Fibroblast of upper back skin (primary cell): ENCODE results near the gene DPEP3.
"Not testable (repeated sequence)": the region's sequence is repeated elsewhere in the genome, so short reads cannot be mapped to it uniquely, and the experiment has no call there.

Experiments used
- DNase-seq: peaks from one replicate; pipeline ENCODE4 v3.0.0-alpha.2; 2013

The DPEP3 gene

DNA sequence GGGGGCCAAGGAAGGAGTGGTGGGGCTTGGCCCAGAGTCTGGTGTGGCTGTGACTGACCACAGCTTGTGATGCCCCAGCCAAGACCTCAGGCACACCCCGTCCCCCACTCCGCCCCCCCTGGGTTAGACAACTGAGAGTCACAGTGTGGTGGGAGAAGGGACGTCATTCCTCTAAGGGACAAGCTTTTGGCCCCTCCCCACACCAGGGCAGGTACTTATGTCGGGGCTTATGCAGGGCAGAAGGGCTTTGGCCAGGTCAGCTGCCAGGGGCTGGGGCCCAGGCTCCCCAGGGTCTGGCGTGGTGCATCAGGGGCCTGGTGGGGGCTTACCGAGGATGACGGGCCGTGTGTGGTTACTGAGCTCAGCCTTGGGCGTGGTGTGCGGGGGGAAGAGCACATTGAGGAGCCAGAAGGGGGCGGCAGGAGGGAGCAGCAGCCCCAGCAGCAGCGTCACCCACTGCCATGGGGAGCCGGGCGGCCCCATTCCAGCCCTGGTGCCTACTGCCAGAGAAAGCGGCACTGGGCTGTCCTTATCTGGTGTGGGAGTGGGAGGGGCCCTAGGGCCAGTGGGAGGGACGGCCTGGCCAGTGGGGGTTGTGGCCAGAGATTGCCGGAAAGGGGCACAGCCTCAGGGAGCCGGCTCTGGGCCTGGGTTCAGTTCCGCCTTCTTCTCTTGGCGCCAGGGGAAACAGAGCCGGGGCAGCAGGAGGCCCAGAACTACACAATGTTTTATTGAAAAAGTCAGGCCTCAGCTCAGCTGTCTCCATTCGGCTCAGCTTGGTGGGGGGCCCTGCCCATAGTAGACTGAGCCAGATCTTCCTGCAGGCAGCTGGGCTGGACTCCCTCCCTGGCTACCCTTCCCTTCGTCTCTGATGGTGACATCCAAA, 36.4 kb downstream of the DPEP3 start, which contains the start of gene LCAT:
TSS of gene LCAT (minus strand) at position 502 of the 886 bp plus-strand sequence. CDS start at position 483, 19 bp downstream.
- DNase-seq = no peak

- DNase-seq = no peak
Observed at GRCh38 chr16:67943256-67943618, 37.1 kb downstream of the DPEP3 start.

GRCh38 chr16:67942510-67943255, 37.6 kb downstream of the DPEP3 start:
- DNase-seq = no peak

DNA sequence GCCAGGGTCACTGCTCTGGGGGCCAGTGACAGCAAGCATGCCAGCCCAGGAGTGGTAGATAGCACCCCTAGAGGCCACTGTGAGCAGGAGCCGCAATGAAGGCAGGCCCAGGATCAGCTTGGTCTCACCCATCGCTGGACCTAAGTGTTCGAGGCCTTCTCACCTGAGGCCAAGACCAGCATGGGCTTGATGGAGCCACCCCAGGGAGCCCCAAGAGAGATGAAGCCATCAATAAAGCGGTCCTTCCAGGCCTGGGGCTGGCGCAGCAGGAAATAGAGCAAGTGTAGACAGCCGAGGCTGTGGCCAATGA, 38.1 kb downstream of the DPEP3 start:
- DNase-seq = no peak

GRCh38 chr16:67941469-67942199, 38.7 kb downstream of the DPEP3 start:
- DNase-seq = no peak

- DNase-seq = no peak
Observed at GRCh38 chr16:67940446-67941089, 39.7 kb downstream of the DPEP3 start.

GRCh38 chr16:67939507-67940445, 40.5 kb downstream of the DPEP3 start:
- DNase-seq = no peak

DNA sequence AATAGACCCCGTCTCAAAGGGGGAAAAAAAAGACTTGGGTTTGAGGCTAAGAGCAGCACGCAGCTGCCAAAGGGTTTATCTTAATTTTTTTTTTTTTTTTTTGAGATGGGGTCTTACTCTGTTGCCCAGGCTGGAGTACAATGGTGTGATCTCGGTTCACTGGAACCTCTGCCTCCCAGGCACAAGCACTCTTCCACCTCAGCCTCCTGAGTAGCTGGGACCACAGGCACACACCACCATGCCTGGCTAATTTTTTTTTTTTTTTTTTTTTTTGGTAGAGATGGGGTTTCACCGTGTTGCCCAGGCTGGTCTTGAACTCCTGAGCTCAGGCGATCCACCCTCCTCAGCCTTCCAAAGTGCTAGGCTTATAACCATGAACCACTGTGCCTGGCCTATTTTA, 42.6 kb downstream of the DPEP3 start:
- not testable (repeated sequence) for DNase-seq

- peak; percentile 67 for DNase-seq
Observed at GRCh38 chr16:67936880-67937605, 43.3 kb downstream of the DPEP3 start.

GRCh38 chr16:67936124-67936879, 44.0 kb downstream of the DPEP3 start, which contains the start of gene PSMB10:
Gene PSMB10, minus strand, starts transcription at chr16:67936850. Its CDS starts 101 bp downstream, at chr16:67936749.
- peak; percentile 31 for DNase-seq

GRCh38 chr16:67935402-67936123, 44.7 kb downstream of the DPEP3 start:
- peak; percentile 90 for DNase-seq

DNA sequence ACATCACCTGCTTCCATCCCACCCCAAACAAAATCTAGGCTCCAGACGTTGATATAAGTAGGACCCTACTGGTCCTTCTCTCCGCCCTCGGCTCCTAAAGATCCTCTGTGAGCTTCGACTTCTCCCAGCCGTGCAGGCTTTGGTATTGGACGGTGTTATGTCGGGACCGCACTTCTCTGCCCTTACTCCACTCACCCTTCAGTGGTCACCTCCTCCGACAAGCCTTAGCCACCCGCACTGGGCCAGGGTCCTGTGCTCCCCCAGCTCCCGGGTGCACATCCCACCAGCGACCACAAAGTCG, 45.2 kb downstream of the DPEP3 start:
- DNase-seq = no peak

GRCh38 chr16:67934306-67935100, 45.8 kb downstream of the DPEP3 start:
- DNase-seq = peak; percentile 16

- no peak for DNase-seq
Observed at GRCh38 chr16:67933805-67934204, 46.5 kb downstream of the DPEP3 start.

GRCh38 chr16:67932462-67932840, 47.8 kb downstream of the DPEP3 start:
- no peak for DNase-seq

- DNase-seq = no peak
Observed at GRCh38 chr16:67931712-67932461, 48.4 kb downstream of the DPEP3 start, which contains the start of gene CTRL. Gene CTRL, minus strand, starts transcription at chr16:67931862. Its CDS starts 10 bp downstream, at chr16:67931852.

GRCh38 chr16:67930678-67931211, 49.6 kb downstream of the DPEP3 start:
- DNase-seq = no peak

GRCh38 chr16:67930191-67930590, 50.1 kb downstream of the DPEP3 start:
- no peak for DNase-seq
